ENCODE measurements around the gene RFXAP.
"Not testable (repeated sequence)": the region's sequence is repeated elsewhere in the genome, so short reads cannot be mapped to it uniquely, and the experiment has no call there.

RFXAP gene, protein sequence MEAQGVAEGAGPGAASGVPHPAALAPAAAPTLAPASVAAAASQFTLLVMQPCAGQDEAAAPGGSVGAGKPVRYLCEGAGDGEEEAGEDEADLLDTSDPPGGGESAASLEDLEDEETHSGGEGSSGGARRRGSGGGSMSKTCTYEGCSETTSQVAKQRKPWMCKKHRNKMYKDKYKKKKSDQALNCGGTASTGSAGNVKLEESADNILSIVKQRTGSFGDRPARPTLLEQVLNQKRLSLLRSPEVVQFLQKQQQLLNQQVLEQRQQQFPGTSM

DNA sequence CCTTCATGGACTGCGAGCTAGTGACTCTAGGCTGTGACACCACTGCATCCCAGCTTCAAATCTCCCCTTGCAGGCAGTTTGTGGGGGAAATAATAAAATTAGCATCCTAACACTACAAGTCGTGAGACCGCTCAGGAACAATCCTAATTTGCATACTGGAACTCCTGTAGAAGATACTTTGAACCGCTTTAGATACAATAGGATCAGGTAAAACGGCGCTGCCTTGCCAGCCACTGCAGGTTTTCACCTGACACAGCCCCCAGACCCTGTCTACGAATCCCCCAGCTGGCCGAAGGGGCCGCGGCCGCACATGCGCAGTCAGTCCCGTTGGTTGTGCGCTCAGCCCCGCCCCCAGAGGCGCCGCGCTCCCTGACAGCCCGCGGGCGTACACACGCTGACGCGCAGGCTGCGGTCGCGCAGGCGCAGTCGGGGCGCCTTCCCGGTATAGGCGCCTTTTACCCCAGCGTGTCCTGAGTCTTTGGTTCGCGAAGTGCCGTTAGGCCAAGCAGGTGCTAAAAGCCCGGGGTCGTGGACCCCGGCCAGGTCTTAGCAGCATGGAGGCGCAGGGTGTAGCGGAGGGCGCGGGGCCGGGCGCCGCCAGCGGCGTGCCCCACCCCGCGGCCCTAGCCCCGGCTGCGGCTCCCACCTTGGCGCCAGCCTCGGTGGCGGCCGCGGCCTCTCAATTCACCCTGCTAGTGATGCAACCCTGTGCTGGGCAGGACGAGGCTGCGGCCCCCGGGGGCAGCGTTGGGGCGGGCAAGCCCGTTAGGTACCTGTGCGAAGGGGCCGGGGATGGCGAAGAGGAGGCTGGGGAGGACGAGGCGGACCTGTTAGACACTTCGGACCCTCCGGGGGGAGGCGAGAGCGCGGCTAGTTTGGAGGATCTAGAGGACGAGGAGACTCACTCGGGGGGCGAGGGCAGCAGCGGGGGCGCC, at the start of gene RFXAP:
RFXAP (plus strand) TSS at position 419 of the 935 bp plus-strand sequence; CDS start at position 555, 136 bp downstream.
- DNase-seq: peak; percentile 71 to 89

DNA sequence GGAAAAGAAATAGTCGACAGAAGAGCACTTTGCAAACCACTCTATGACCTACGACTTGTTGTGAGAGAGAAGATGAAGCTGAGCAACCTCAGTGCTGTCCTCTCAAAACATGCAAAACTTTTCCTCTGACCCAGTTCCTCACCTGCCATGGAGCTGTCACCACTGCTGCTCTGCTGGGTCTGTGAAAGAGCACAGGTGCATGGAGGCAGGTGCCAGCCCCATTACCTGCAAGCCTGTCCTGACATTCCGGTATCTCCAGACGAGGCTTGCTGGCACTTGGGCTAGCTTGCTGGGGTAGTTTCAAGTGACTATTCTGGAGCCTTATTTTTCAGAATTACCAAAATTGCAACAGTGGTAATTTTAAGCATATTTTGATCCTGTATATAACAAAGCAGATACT, 49.5 kb upstream of the RFXAP start:
- no peak for DNase-seq

DNA sequence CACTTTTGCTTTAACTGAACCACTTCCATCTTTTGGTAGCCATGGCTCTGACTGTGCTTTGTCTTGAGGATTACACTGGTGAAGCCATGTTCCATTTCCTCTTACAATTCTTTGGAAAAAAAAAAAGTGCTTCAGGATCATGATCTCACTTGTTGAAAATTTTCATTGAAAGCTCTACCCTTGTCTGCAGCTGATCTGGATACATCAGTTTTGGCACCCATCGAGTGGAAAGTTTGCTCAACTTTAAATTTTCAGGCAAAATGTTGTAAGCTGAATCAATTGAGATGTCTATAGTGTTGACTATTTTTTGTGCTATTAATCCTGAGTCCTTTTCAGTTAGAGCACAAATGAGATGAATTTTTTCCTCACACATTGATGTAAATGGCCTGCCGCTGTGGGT, 48.3 kb upstream of the RFXAP start:
- no peak for DNase-seq

DNA sequence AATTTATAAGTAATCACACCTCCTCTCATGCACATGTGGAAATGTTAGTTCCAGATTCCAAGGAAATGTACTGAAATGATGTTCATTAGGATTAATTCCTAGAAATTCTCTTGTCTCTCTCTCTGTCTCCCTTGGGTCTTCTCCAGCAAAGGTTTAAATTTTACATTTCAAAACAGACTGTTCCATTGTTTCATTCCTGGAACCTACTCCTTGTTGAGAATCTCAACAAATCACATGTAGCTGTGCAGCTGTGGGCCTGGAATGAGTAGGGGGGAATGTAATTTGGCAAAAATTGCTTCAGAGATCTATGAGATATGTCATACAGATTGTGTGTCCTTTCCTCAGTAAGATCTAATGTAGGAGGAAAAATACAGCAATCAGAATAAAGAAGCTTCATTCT, 46.2 kb upstream of the RFXAP start:
- no peak for DNase-seq

DNA sequence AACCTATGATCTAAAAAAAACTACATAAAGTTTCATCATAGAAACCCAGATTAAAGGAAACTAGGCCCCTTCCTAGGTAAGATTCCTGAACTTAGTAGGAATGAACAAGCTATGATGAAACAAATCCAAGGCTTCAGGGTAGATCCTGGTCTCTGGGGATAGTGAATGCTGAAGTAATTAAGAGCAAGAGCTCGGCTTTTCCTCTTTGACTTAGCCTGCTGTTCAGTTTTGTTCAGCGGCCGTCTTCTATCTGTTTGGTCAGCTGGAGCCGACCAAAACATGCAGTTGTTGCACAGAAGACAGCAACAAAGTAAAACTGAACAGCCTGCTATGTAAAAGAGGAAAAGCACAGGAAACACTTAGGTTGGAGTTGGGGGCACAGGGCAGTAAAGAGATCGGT, 44.1 kb upstream of the RFXAP start:
- no peak for DNase-seq

DNA sequence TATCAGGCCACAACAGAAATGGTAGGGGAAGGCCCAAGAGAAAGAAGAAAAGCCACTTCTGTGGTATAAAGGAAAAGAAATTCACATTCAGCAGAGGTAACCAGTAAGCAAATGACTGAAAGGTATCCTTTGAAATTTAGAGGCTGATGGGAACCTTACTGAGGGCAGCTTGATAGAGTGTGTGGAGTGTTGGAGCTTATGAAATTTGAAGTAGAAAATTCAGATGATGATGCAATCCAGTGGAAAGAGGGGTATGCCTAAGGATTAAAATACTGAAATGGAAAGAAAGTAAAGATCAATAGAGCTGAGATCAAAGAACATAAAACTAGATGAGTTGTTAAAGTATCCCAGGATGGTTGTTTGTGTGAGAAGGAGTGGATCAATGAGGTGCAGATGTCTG, 42.8 kb upstream of the RFXAP start:
- DNase-seq: no peak

DNA sequence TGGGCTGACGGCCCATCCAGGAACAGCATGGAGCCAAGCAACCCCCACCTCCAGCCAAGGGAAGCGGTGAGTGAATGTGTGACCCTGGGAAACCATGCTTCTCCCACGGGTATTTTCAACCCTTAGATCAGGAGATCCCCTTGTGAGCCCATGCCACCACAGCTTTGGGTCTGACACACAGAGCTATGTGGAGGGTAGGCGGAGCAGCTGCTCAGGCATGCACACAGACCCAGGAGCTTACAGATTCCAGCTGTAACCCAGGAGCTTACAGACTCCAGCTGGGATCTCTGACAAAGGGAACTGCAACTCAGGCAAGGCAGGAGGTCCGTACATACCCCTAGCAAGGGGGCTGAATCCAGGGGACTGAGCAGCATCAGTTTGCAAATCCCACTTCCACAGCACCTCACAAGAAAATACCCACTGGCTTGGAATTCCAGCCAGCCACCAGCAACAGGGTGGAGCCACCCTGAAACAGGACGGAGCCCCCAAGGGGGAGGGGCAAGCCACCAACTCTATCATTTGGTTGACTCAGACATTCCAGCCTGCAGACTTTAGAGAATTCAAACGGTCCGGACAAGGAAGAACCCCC, 40.8 kb upstream of the RFXAP start:
- DNase-seq: peak in 1 of 2 experiments; percentile 28

DNA sequence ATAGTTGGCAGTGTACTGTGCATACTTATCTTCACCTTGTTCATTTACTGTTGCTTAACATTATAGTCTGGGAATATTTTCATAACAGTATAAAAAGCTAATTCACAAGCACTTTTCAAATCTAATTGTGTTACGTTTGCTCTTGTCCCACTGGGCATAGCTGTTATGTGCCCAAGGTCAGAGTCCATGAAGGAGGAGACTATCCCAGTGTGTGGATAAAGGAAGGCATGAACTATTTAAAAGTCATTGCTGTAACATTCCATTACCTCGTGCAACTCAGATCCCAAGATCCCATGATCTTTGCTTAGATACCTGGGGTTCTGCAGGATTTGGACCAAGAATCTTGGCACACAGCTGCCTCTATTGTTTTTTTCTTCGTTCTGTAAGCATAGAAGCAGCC, 35.1 kb upstream of the RFXAP start:
- no peak for DNase-seq

DNA sequence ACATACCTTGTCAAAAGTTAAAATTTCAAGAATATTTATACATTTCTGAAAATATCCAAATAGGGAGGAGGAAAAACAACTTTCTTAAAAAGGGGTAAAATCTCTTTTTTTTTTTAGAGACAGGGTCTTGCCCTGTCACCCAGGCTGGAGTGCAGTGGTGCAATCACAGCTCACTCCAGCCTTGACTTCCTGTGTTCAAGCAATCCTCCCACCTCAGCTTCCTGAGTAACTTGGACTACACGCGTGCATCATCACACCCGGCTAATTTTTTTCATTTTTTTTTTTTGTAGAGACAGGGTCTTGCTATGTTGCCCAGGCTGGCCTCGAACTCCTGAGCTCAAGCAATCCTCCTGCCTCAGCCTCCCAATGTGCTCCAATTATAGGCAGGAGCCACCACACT, 32.8 kb upstream of the RFXAP start:
- DNase-seq: not testable (repeated sequence)

DNA sequence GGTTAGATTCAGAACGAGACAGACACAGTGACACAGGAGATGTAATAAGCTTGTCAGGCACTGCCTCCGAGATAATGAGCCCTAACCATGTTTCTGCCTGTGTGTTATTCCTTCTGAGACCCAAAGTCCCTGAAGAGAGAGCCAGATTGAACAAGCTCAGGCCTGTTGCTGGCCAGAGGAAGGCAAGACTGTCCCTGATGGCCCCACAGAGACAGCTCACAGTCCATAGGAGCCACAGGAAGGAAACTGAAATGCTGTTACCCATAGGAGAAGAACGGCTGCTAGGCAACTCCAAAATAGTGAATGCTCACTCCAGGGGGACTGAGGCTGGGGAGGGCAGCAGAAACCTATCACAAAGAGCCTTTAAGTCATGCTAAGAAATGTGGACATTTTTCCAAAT, 31.8 kb upstream of the RFXAP start:
- DNase-seq: no peak

DNA sequence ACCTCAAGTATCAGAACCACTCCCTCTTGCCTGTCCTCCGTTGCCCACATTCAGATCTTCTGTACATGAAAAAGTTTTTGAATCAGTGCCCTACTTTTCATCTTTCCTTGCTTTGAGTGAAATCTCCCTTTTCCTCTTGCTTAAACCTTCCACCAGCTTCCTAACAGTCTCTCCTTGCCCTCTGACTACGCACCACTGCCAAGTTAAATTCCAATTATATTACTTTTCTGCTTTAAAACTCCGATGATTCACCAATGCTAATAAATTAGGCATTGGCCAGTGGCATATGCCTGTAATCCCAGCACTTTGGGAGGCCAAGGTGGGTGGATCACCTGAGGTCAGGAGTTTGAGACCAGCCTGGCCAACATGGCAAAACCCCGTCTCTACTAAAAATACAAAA, 30.7 kb upstream of the RFXAP start:
- DNase-seq: no peak

DNA sequence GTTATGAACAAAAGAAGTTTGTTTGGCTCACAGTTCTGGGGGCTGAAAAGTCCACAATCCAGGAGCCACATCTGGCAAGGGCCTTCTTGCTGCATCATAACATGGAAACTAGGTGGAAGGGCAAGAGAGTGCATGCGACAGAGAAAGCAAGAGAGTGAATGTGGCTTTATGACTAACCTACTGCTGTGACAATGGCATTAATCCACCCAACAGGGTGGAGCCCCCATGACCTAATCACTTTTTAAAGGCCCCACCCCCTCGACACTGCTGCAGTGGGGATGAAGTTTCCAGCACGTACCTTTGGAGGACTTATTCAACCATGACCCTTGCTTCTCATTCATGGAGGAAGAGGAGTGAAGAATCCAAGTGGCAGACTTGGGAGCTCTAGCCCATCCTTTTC, 30.0 kb upstream of the RFXAP start:
- no peak for DNase-seq

DNA sequence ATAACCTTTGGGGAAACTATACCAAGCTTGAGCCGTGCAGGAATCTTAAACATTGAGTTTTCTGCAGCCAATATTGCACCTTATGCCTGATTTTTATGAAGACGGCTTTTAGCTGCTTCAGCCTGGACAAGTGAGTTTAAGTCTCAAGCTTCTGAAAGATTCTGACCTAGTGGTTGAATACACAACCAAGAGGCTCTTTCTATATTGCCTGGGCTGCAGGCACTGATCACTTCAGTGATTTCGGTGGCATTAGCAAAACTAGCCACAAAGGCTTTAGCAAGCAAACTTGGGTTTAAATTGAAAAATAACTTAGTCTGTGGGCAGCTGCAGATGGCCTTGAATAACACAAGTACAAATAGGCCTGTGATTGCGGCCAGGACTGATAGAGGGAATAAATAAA, 29.3 kb upstream of the RFXAP start:
- DNase-seq: no peak

DNA sequence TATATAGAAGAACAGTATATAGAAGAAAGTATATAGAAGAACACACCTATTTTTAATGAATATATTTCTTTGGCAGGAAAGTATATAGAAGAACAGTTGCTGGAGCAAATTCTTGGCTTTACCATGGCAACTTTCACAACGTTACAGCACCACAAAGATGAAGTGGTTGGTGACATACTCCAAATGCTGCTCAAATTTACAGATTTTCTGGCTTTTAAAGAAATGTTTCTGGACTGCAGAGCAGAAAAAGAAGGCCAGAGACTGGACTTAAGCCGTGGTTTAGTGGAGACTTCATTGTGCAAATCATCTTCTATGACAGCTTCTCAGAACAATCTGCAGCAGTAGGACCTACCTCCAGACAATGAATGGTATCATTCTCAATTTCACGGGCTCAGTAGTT, 24.3 kb upstream of the RFXAP start:
- no peak for DNase-seq

DNA sequence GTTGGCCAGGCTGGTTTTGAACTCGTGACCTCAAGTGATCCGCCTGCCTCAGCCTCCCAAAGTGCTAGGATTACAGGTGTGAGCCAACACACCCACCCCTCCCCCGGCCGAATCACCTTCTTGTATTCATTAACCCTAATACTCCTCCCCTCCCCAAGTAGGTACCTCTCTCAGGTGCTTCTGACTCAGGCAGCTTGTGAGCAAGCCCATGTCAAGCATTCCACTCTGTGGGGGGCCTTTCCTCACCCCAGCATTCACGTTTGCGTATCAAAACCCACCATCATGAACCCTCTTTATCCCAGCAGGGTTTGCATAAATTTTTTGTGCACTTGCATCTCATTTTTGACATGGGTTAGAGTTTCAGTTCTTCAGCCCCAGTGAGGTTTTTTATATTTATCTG, 23.6 kb upstream of the RFXAP start:
- DNase-seq: no peak

DNA sequence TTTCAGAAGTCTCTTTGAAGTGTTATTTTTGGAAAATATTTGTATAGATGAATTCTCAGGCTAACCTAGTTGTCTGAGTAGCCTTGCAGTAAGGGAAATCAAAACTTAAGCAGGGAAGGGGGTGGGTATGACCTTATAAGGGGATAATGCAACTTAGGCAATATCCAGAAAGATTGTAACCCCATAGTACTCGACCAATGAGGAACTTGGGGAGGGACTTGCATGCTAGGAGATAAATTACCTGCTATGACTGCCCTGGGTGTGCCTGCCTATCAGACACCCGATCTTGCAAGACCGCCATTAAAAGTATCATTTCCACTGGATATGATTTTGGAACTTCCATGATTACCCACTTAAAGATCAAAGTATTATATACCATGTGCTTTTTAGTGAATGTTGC, 23.0 kb upstream of the RFXAP start:
- no peak for DNase-seq

DNA sequence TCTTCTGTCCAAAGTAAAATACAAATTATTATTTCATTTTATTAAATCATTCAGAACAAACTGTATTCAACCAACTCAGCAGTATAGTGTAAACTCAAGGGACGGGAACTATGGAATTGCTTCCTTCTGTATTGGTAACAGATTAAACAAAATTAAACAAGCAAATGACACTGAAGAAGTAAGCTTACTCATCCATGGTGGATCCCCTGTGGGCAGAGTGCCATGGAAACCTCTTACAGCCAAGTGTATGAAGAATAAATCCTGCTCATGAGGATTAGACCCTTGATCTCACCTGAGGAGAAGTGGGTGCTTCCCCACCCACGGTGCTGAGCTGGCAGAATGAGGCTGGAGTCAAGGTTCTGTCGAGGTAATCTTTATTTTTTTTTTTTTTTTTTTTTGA, 18.0 kb upstream of the RFXAP start:
- peak; percentile 20 to 38 for DNase-seq

DNA sequence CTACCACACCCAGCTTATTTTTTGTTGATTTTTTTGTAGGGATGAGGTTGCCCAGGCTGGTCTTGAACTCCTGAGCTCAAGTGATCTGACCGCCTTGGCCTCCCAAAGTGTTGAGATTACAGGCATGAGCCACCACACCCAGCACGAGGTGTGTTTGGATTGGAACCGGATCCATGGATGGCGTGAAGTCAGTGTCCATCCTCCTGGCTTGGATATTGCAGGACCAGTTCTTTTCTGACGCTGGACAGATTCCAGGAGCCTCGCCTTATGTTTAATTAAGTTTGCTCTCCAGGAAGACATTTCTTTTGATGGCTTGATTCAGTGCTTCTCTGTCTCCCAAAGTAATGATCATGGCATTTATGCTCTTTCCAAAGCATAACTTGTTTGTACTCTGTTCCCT, 14.4 kb upstream of the RFXAP start:
- DNase-seq: no peak

DNA sequence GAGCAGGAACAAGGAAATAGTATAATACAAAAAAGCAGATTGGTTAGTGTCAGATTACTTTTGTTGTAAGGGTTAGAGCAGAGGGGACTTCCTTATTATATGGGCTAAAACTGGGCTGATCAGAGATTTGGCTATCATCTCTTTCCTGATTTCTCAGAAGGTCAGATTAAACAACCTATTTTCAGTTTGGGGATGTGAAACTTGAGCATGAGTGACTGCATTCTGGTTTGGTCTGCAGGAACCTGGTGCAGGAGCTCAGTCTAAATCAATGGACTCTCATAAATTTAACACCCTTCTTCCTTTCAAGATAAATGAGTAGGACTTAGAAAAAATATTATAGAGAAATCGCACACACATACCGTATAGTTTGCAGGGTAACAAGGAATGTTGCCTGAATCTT, 12.9 kb upstream of the RFXAP start:
- no peak for DNase-seq

DNA sequence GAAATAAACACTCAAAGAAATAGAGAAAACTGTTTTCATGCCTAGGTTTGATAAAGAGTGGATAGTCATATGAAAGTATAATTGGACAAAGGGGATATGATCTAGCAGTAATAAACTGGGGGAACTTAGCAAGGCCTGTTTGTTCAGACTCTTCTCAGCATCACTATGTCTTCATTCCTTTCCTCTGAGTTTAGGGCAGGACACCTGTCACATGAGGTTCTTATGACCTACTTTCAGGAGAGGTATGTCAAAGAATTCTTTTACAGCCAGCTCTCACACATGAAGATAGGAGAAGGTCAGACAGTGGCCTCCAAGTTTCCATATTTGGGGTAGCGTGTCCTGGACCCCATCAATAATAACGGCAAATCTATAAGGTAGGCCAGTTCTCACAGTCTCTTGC, 11.4 kb upstream of the RFXAP start:
- DNase-seq: no peak

DNA sequence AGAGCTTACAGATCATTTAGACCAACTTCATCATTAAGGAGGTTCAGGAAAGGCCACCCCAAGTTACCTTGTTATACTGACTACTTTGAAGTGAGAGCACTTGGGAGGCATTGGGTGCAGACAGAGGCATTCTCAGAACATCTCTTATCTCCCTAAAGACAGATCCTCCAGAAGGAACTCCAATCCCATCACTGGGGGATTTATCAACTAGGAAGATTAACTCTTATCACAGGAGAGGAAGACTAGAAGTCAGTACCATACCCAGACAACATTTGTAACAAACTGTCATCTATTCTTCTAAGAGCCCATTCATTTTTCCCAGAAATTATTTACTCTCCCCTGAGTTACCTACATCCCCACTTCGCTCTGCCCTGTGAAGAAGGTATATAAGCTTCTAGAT, 5.8 kb upstream of the RFXAP start:
- no peak for DNase-seq

DNA sequence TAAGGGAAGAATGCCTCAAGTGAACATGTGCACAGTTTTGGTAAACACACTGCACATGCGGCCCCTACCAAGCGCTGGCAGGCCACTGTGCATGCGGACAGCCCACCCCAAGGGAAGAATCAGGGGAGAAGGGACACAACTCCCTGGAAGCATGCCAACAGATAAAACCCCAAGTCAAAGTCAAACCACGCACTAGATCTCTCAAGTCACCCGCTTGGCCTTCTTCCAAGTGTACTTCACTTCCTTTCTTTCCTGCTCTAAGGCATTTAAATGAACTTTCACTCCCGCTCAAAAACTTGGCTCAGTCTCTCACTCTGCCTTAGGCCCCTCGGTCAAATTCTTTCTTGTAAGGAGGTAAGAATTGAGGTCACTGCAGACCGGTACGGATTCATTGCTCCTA, 4.6 kb upstream of the RFXAP start:
- DNase-seq: no peak

DNA sequence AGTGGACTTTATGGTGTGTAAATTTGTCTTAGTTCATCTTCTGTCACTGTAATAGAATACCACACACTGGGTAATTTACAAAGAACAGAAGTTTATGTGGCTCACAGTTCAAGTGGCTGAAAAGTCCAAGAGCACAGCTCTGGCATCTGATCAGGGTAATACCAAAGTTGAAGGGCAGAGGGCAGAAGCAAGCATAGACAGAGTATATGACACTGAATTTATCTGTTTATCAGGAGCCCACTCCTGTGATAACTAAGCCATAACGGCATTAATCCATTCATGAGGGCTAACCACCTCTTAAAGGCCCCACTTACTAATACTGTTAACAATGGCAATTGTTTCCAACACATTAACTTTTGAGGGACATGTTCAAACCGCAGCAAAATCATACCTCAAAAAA, 4.0 kb upstream of the RFXAP start:
- DNase-seq: peak in 1 of 2 experiments; percentile 45

Measured in NCI-H524 (cell line).